Testis (tissue), 3 donors: Measurements from ENCODE around the gene RAB3C. TPM values are rescaled to one million over a fixed set of nuclear protein-coding genes. Genes with fewer than 3 reads are reported as not detected.

Experiments
- DNase-seq: peaks from one replicate; pipeline ENCODE4 v3.0.0-alpha.2; 2019
- H3K27ac ChIP-seq, 2 donors: fragments of 200-600 bp; sonication (generic); one replicate each; pipeline ENCODE4 v1.5.1; 2019
- H3K27me3 ChIP-seq: fragments of 200-600 bp; sonication (generic); one replicate; pipeline ENCODE4 v1.5.1; 2019
- H3K36me3 ChIP-seq: fragments of 200-600 bp; sonication (generic); one replicate; pipeline ENCODE4 v1.5.1; 2017; ENCODE audit warnings: low read depth; ENCODE audit errors: missing control alignments
- H3K4me1 ChIP-seq: fragments of 200-600 bp; sonication (generic); one replicate; pipeline ENCODE4 v1.5.1; 2019
- H3K4me3 ChIP-seq, 2 donors: fragments of 200-600 bp; sonication (generic); one replicate each; pipeline ENCODE4 v1.5.1; 2017 to 2019
- H3K9me3 ChIP-seq: fragments of 200-600 bp; sonication (generic); one replicate; pipeline ENCODE4 v1.5.1; 2017
- CTCF ChIP-seq, 3 experiments: fragments of 450-650 bp in 2 of 3; fragments of 200-600 bp in 1 of 3; sonication (generic) in 1 of 3; IDR thresholded peaks; one replicate each; pipeline ENCODE4 v1.5.1; 2016 to 2019; ENCODE audit warnings: antibody characterized with exemption in 3 of 3, mild to moderate bottlenecking in 2 of 3, moderate library complexity in 1 of 3
- POLR2A ChIP-seq: fragments of 450-650 bp; IDR thresholded peaks from one replicate; pipeline ENCODE4 v1.6.1; 2017; ENCODE audit warnings: antibody characterized with exemption, mild to moderate bottlenecking, moderate library complexity
- WGBS, 2 donors: methylation state at CpG; one replicate each; pipeline ENCODE4 v1.1.5; 2018; 5-methylcytosine and 5-hydroxymethylcytosine counted together
- intact Hi-C: fragments of 100-400 bp; cut with DNase I; formaldehyde crosslinking; loops from one replicate; pipeline ENCODE4 v1.15.1; 2023; ENCODE audit warnings: low total_unique reads
- polyA plus RNA-seq: library from polyadenylated mRNA; stranded (reverse); fragments of 350-450 nt; fragmentation: Illumina TruSeq; extraction: RNeasy Lipid Tissue Mini Kit (QIAGEN cat#74804); gene quantifications from one replicate; pipeline ENCODE4 v1.2.3, GENCODE V29; 2014; ENCODE audit warnings: low read depth, low replicate concordance; ENCODE audit not compliant: insufficient read depth
- total RNA-seq, 2 donors: library from RNA; depleted of rRNA; stranded (reverse); fragments of >200 nt; gene quantifications; one replicate each; pipeline ENCODE4 v1.2.3, GENCODE V29; 2016

Gene RAB3C
- total and polyA plus RNA-seq, 3 donors from 2014 or later, result 0.47 to 2.5 (median 1.8) TPM

GRCh38 chr5:58648846-58649245, 66.0 kb downstream of the RAB3C start:
- no peaks in the 10 kb centered on the region for H3K9me3 ChIP-seq
- no peak for TF ChIP-seq POLR2A
- no peak for TF ChIP-seq CTCF (IDR thresholded peaks at IDR 0.05)
- no peaks in the 10 kb centered on the region for H3K27me3 ChIP-seq
- no peak overlapping the region for H3K27ac ChIP-seq
- no peak for DNase-seq
- H3K4me1 ChIP-seq, result no peaks in the 10 kb centered on the region
- no peaks in the 10 kb centered on the region for H3K36me3 ChIP-seq
- H3K4me3 ChIP-seq, result no peak overlapping the region
- intact Hi-C loops, result no loop called here
- WGBS, 2 donors, result 86 to 94% methylated on average over 4 of the region's 4 CpGs

- 29 to 37% methylated on average over 2 of the region's 2 CpGs for WGBS, 2 donors
- intact Hi-C loops, result no loop called here
- DNase-seq, result no peak
These were observed 66.8 kb downstream of the RAB3C start for GRCh38 chr5:58649716-58650115.

GRCh38 chr5:58653521-58653920, 70.6 kb downstream of the RAB3C start:
- WGBS, 2 donors, result 88 to 94% methylated on average over 1 of the region's 1 CpG
- H3K9me3 ChIP-seq, result no peaks in the 10 kb centered on the region
- H3K36me3 ChIP-seq, result no peaks in the 10 kb centered on the region
- no peak overlapping the region for H3K27ac ChIP-seq
- H3K27me3 ChIP-seq, result no peaks in the 10 kb centered on the region
- TF ChIP-seq CTCF (IDR thresholded peaks at IDR 0.05), result no peak
- TF ChIP-seq POLR2A, result no peak
- intact Hi-C loops, result no loop called here
- no peak for DNase-seq
- no peak overlapping the region for H3K4me3 ChIP-seq
- no peaks in the 10 kb centered on the region for H3K4me1 ChIP-seq

More at GRCh38 chr5:58649716-58650115, 66.8 kb downstream of the RAB3C start:
- Histone ChIP-seq H3K27me3 (no peaks in the 10 kb centered on the region), H3K36me3 (no peaks in the 10 kb centered on the region), H3K9me3 (no peaks in the 10 kb centered on the region), H3K4me3 (no peak overlapping the region), H3K27ac (no peak overlapping the region), H3K4me1 (no peaks in the 10 kb centered on the region)
- TF ChIP-seq CTCF (IDR thresholded peaks at IDR 0.05) (no peak), POLR2A (no peak)

GRCh38 chr5:58666141-58666540, 83.3 kb downstream of the RAB3C start:
- DNase-seq, result no peak
- Histone ChIP-seq H3K36me3 (no peaks in the 10 kb centered on the region), H3K4me1 (no peaks in the 10 kb centered on the region), H3K27me3 (no peaks in the 10 kb centered on the region), H3K27ac (no peak overlapping the region), H3K4me3 (no peak overlapping the region), H3K9me3 (no peaks in the 10 kb centered on the region)
- WGBS, 2 donors, result 61 to 70% methylated on average over 1 of the region's 1 CpG
- TF ChIP-seq CTCF (IDR thresholded peaks at IDR 0.05) (no peak), POLR2A (no peak)
- intact Hi-C loops, result no loop called here
